Ishikawa (cell line): Measurements from ENCODE around the gene CARS1.

ENCODE experiments used
- CREB1 ChIP-seq: IDR thresholded peaks from 2 replicates; pipeline ENCODE4 v1.6.1; 2012; ENCODE audit warnings: low read depth
- TAF1 ChIP-seq: IDR thresholded peaks from 2 replicates; pipeline ENCODE4 v1.6.1; 2012; ENCODE audit warnings: low read depth, mild to moderate bottlenecking
- TEAD4 ChIP-seq: IDR thresholded peaks from 2 replicates; pipeline ENCODE4 v1.6.1; 2012
- TF ChIP-seq, protein P1 (sequence below): IDR thresholded peaks from 2 replicates; pipeline ENCODE4 v1.6.1; 2012; ENCODE audit warnings: low read depth, mild to moderate bottlenecking

DNA sequence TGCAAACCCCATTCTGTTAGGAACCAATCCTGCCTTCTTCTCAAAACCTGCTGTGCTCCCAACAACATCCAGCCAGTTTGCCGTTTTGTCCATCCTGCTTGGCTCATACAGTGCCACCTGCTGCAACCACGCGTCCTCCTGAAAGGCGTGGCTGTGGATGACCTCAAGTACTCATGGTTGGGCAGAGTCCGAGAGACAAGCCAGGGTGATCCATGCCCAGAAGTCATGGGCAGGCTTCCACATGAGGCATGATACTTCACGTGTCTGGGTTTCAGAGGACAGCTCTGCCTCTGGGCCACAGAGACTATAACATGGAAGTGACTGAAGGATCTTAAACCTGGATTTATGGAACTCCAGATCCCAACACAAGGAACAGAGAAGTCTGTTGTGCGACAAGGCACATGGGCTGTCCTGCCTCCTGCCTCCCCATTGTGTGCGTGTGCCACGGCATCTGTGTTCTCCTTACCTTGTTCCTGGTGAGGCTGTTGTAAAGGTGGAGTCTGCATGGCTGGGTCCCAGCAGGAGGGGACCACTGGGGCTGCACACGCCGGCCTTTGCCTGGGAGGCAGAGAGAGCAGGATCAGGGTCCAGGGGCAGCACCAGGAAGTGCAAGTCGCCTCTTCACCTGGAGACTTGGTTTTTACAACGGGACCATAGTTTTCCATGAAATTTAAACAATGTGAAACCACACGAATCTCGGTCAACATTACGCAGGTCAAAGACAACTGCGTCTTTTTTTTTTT is 15.4 kb downstream of the CARS1 start:
- TF ChIP-seq, protein P1, sequence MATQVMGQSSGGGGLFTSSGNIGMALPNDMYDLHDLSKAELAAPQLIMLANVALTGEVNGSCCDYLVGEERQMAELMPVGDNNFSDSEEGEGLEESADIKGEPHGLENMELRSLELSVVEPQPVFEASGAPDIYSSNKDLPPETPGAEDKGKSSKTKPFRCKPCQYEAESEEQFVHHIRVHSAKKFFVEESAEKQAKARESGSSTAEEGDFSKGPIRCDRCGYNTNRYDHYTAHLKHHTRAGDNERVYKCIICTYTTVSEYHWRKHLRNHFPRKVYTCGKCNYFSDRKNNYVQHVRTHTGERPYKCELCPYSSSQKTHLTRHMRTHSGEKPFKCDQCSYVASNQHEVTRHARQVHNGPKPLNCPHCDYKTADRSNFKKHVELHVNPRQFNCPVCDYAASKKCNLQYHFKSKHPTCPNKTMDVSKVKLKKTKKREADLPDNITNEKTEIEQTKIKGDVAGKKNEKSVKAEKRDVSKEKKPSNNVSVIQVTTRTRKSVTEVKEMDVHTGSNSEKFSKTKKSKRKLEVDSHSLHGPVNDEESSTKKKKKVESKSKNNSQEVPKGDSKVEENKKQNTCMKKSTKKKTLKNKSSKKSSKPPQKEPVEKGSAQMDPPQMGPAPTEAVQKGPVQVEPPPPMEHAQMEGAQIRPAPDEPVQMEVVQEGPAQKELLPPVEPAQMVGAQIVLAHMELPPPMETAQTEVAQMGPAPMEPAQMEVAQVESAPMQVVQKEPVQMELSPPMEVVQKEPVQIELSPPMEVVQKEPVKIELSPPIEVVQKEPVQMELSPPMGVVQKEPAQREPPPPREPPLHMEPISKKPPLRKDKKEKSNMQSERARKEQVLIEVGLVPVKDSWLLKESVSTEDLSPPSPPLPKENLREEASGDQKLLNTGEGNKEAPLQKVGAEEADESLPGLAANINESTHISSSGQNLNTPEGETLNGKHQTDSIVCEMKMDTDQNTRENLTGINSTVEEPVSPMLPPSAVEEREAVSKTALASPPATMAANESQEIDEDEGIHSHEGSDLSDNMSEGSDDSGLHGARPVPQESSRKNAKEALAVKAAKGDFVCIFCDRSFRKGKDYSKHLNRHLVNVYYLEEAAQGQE: no peak
- no peak for TF ChIP-seq TAF1
- TF ChIP-seq CREB1: no peak
- TF ChIP-seq TEAD4: no peak
